ENCODE data around the gene SOST.

SOST gene

GRCh38 chr17:43758497-43759174 is at the start of gene SOST:
Gene SOST, minus strand, starts transcription at chr17:43758791. Its CDS starts 50 bp downstream, at chr17:43758741.
- no peak for TF ChIP-seq CTCF (IDR thresholded peaks at IDR 0.05; ENCODE audit: insufficient read depth, low read length, poor library complexity, severe bottlenecking)
- H3K27me3 ChIP-seq (replicated peaks; ENCODE audit: control insufficient read depth, insufficient read depth, low read length) = peaks cover 1% of the 10 kb centered on the region; the same call in 1 of the 2 replicates
- no peak within 1 kb of the TSS for H3K4me3 ChIP-seq (replicated peaks; ENCODE audit: low read depth, low read length)
- H3K36me3 ChIP-seq (ENCODE audit: control insufficient read depth, insufficient read depth, low read length) = no peaks in the 10 kb centered on the region
- DNase-seq (ENCODE audit: extremely low read depth, insufficient read length) = no peak

GRCh38 chr17:43808076-43808475 is 49.5 kb upstream of the SOST start:
- Histone ChIP-seq H3K27me3 (replicated peaks; ENCODE audit: control insufficient read depth, insufficient read depth, low read length) (no peaks in the 10 kb centered on the region; the same call in none of the 2 replicates), H3K4me3 (replicated peaks; ENCODE audit: low read depth, low read length) (no peak overlapping the region), H3K36me3 (ENCODE audit: control insufficient read depth, insufficient read depth, low read length) (no peaks in the 10 kb centered on the region)
- no peak for DNase-seq (ENCODE audit: extremely low read depth, insufficient read length)
- TF ChIP-seq CTCF (IDR thresholded peaks at IDR 0.05; ENCODE audit: insufficient read depth, low read length, poor library complexity, severe bottlenecking) = no peak

- no peak for TF ChIP-seq CTCF (IDR thresholded peaks at IDR 0.05; ENCODE audit: insufficient read depth, low read length, poor library complexity, severe bottlenecking)
Observed at GRCh38 chr17:43805117-43805516, 46.5 kb upstream of the SOST start.

GRCh38 chr17:43803758-43804157 is 45.2 kb upstream of the SOST start:
- H3K36me3 ChIP-seq (ENCODE audit: control insufficient read depth, insufficient read depth, low read length) = no peaks in the 10 kb centered on the region
- H3K4me3 ChIP-seq (replicated peaks; ENCODE audit: low read depth, low read length) = no peak overlapping the region
- TF ChIP-seq CTCF (IDR thresholded peaks at IDR 0.05; ENCODE audit: insufficient read depth, low read length, poor library complexity, severe bottlenecking) = no peak
- no peaks in the 10 kb centered on the region; the same call in 1 of the 2 replicates for H3K27me3 ChIP-seq (replicated peaks; ENCODE audit: control insufficient read depth, insufficient read depth, low read length)
- no peak for DNase-seq (ENCODE audit: extremely low read depth, insufficient read length)

More at GRCh38 chr17:43805117-43805516, 46.5 kb upstream of the SOST start:
- no peaks in the 10 kb centered on the region; the same call in 1 of the 2 replicates for H3K27me3 ChIP-seq (replicated peaks; ENCODE audit: control insufficient read depth, insufficient read depth, low read length)
- H3K4me3 ChIP-seq (replicated peaks; ENCODE audit: low read depth, low read length) = no peak overlapping the region
- H3K36me3 ChIP-seq (ENCODE audit: control insufficient read depth, insufficient read depth, low read length) = no peaks in the 10 kb centered on the region
- DNase-seq (ENCODE audit: extremely low read depth, insufficient read length) = no peak

- no peaks in the 10 kb centered on the region for H3K36me3 ChIP-seq (ENCODE audit: control insufficient read depth, insufficient read depth, low read length)
- TF ChIP-seq CTCF (IDR thresholded peaks at IDR 0.05; ENCODE audit: insufficient read depth, low read length, poor library complexity, severe bottlenecking) = no peak
- no peaks in the 10 kb centered on the region; the same call in 1 of the 2 replicates for H3K27me3 ChIP-seq (replicated peaks; ENCODE audit: control insufficient read depth, insufficient read depth, low read length)
Observed at GRCh38 chr17:43801844-43802243, 43.3 kb upstream of the SOST start.

More at GRCh38 chr17:43801844-43802243, 43.3 kb upstream of the SOST start:
- no peak overlapping the region for H3K4me3 ChIP-seq (replicated peaks; ENCODE audit: low read depth, low read length)
- DNase-seq (ENCODE audit: extremely low read depth, insufficient read length) = no peak
